ENCODE data around the gene MPIG6B.

- TF ChIP-seq CREB1 (IDR thresholded peaks at IDR 0.05; ENCODE audit: low read depth) (no peak), EP300 (IDR thresholded peaks at IDR 0.05; ENCODE audit: borderline replicate concordance) (no peak), REST (IDR thresholded peaks at IDR 0.05; ENCODE audit: low read depth) (no peak), TAF1 (IDR thresholded peaks at IDR 0.05; ENCODE audit: low read depth) (no peak), MAX (IDR thresholded peaks at IDR 0.05) (no peak), YY1 (IDR thresholded peaks at IDR 0.05; ENCODE audit: low read depth) (no peak), USF1 (IDR thresholded peaks at IDR 0.05) (no peak), TCF12 (IDR thresholded peaks at IDR 0.05; ENCODE audit: low read depth) (no peak)
Observed at GRCh38 chr6:31768363-31769257, 45.4 kb downstream of the MPIG6B start.
